ENCODE measurements around the gene EXOC6.

Gene EXOC6

GRCh38 chr10:93058139-93058538 is 209.8 kb downstream of the EXOC6 start:
- no peaks in the 10 kb centered on the region for H3K36me3 ChIP-seq (ENCODE audit: control insufficient read depth, low read length)
- TF ChIP-seq EZH2phosphoT487 (IDR thresholded peaks at IDR 0.05; ENCODE audit: borderline replicate concordance, low read length): no peak
- no peak for TF ChIP-seq CTCF (IDR thresholded peaks at IDR 0.05; ENCODE audit: low read depth, low read length, poor library complexity, severe bottlenecking)
- no peaks in the 10 kb centered on the region for H3K9me3 ChIP-seq (ENCODE audit: control insufficient read depth, insufficient read depth, low read length)
- no peaks in the 10 kb centered on the region for H3F3A ChIP-seq (ENCODE audit: control insufficient read depth, insufficient read depth)
- H4K20me1 ChIP-seq (ENCODE audit: control insufficient read depth, insufficient read depth, low read depth, low read length): no peaks in the 10 kb centered on the region
- no peaks in the 10 kb centered on the region for H3K9me2 ChIP-seq (replicated peaks; ENCODE audit: control insufficient read depth, low read length)
- H3K79me2 ChIP-seq (ENCODE audit: control insufficient read depth, low read length): no peaks in the 10 kb centered on the region
- peaks cover 5% of the 10 kb centered on the region; the same call in 1 of the 2 replicates for H3K4me1 ChIP-seq (ENCODE audit: control insufficient read depth, low read length)
- H3K27me3 ChIP-seq (ENCODE audit: control insufficient read depth, low read length): no peaks in the 10 kb centered on the region
- no peak overlapping the region for H3K27ac ChIP-seq (ENCODE audit: low read depth, low read length)
- H3K4me3 ChIP-seq (ENCODE audit: low read length): no peak overlapping the region
- no peak overlapping the region for H3K4me2 ChIP-seq (ENCODE audit: low read length)

DNA sequence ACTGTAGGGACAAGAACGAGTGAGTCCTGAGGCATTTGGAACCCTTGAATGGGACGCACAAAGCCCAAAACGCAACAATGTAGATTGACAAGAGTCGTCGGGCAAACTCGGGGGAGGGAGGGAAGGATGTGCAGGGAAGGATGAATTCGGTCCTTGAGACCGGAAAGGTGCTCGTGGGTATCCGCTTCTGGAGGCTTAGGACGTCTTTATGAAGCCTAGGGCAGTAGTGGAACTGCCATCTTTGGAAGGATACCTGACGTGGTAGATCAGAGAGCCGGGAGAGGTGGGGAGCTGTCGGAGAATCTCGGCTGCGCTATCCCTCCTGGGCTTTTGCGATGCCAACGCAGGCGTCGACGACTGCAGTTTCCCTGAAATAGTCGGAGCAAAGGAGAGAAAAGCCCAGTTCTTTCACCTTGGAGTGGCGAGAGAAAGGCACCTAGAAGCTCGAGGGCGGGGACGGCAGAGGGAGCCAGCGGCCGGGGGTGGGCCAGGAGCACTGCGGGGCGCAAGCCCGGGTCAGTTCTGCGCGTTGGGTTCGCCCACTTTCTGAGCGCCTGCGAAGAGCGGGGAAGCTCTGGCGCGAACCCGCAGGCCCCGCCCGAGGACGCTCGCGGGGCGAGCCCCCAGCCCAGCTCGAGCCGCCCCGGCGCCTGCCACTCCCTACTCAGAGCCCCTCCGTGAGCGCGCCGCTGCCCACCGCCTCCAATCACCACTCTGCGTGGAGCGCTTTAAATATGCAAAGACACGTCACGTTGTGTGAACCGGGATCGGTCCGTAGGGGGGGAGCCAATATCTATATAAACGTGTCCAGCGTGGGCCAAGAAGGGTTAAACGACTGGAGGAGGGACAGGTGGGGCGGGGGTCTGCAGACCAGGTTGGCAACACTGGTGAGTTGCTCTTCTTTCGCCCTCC is 211.9 kb downstream of the EXOC6 start, which contains the start of gene CYP26C1:
TSS of gene CYP26C1 (plus strand) at position 824 of the 912 bp plus-strand sequence. CDS start 466 bp downstream, outside the sequence.
- no peaks in the 10 kb centered on the region for H4K20me1 ChIP-seq (ENCODE audit: control insufficient read depth, insufficient read depth, low read depth, low read length)
- peaks cover 5% of the 10 kb centered on the region; the same call in 1 of the 2 replicates for H3K4me1 ChIP-seq (ENCODE audit: control insufficient read depth, low read length)
- no peak within 1 kb of the TSS for H3K4me3 ChIP-seq (ENCODE audit: low read length)
- no peaks in the 10 kb centered on the region for H3K79me2 ChIP-seq (ENCODE audit: control insufficient read depth, low read length)
- no peaks in the 10 kb centered on the region for H3K36me3 ChIP-seq (ENCODE audit: control insufficient read depth, low read length)
- no peaks in the 10 kb centered on the region for H3F3A ChIP-seq (ENCODE audit: control insufficient read depth, insufficient read depth)
- H3K4me2 ChIP-seq (ENCODE audit: low read length): no peak within 1 kb of the TSS
- H3K27ac ChIP-seq (ENCODE audit: low read depth, low read length): no peak within 1 kb of the TSS
- no peaks in the 10 kb centered on the region for H3K27me3 ChIP-seq (ENCODE audit: control insufficient read depth, low read length)
- H3K9me3 ChIP-seq (ENCODE audit: control insufficient read depth, insufficient read depth, low read length): no peaks in the 10 kb centered on the region
- H3K9me2 ChIP-seq (replicated peaks; ENCODE audit: control insufficient read depth, low read length): no peaks in the 10 kb centered on the region
- TF ChIP-seq CTCF (IDR thresholded peaks at IDR 0.05; ENCODE audit: low read depth, low read length, poor library complexity, severe bottlenecking) (no peak), EZH2phosphoT487 (IDR thresholded peaks at IDR 0.05; ENCODE audit: borderline replicate concordance, low read length) (no peak)

DNA sequence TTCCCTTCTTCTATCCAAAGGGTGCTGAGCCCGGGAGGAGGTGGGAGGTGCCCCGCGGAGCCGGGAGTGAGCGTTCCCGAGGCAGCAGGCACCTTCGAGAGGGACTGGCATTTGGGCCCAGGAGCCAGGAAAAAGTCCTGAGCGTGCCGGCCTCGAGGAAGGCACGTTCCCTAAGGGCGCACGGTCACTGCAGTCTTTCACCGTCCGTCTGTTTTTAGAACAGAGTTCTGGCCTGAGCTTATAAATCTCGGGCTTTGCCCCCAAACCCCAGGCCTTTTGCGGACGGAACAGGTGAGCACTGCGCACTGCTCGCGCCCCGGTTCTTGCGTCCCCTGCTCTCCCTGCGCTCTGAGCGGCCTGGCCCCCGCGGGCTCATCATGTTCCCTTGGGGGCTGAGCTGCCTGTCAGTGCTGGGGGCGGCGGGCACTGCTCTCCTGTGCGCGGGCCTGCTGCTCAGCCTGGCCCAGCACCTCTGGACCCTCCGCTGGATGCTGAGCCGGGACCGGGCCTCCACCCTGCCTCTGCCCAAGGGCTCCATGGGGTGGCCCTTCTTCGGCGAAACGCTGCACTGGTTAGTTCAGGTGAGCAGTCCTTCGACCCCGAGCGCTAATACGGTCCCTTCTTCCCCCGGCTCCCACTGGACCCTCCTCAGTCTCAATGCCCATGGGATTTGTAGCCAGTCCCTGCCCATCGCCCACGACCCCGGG is 212.7 kb downstream of the EXOC6 start:
- Histone ChIP-seq H3K36me3 (ENCODE audit: control insufficient read depth, low read length) (no peaks in the 10 kb centered on the region), H3K4me2 (ENCODE audit: low read length) (no peak overlapping the region)

More for the DNA sequence above, 212.7 kb downstream of the EXOC6 start:
- Histone ChIP-seq H3K27ac (ENCODE audit: low read depth, low read length) (no peak overlapping the region), H3K4me1 (ENCODE audit: control insufficient read depth, low read length) (peaks cover 5% of the 10 kb centered on the region; the same call in 1 of the 2 replicates), H3K9me2 (replicated peaks; ENCODE audit: control insufficient read depth, low read length) (no peaks in the 10 kb centered on the region), H3K79me2 (ENCODE audit: control insufficient read depth, low read length) (no peaks in the 10 kb centered on the region), H4K20me1 (ENCODE audit: control insufficient read depth, insufficient read depth, low read depth, low read length) (no peaks in the 10 kb centered on the region), H3K27me3 (ENCODE audit: control insufficient read depth, low read length) (no peaks in the 10 kb centered on the region), H3K4me3 (ENCODE audit: low read length) (no peak overlapping the region), H3F3A (ENCODE audit: control insufficient read depth, insufficient read depth) (no peaks in the 10 kb centered on the region), H3K9me3 (ENCODE audit: control insufficient read depth, insufficient read depth, low read length) (no peaks in the 10 kb centered on the region)
- TF ChIP-seq CTCF (IDR thresholded peaks at IDR 0.05; ENCODE audit: low read depth, low read length, poor library complexity, severe bottlenecking) (no peak), EZH2phosphoT487 (IDR thresholded peaks at IDR 0.05; ENCODE audit: borderline replicate concordance, low read length) (no peak)

All from DOHH2 (cell line).